GM11168 (cell line): ENCODE data around the gene ZDHHC7.
"Not testable (repeated sequence)": the region's sequence is repeated elsewhere in the genome, so short reads cannot be mapped to it uniquely, and the experiment has no call there.

Source experiments
- in situ Hi-C: fragments of 300-500 bp; cut with MboI; formaldehyde crosslinking; loops from one replicate; pipeline ENCODE4 v1.12.0; 2022; ENCODE audit warnings: low sequenced_read_pairs; ENCODE audit not compliant: unreplicated experiment

The ZDHHC7 gene

GRCh38 chr16:85010931-85011845 lies at the start of gene ZDHHC7:
Gene ZDHHC7 (minus strand): TSS chr16:85011535. CDS start chr16:84990618, 20,917 bp downstream.
- in situ Hi-C loops: no loop called here

GRCh38 chr16:85058909-85059308 lies 47.6 kb upstream of the ZDHHC7 start:
- in situ Hi-C loops: no loop called here

- in situ Hi-C loops: no loop called here
These were observed 46.6 kb upstream of the ZDHHC7 start for GRCh38 chr16:85057948-85058347.

GRCh38 chr16:85057212-85057889 lies 46.0 kb upstream of the ZDHHC7 start:
- in situ Hi-C loops: no loop called here

GRCh38 chr16:85056211-85056748 lies 44.9 kb upstream of the ZDHHC7 start:
- in situ Hi-C loops: no loop called here

- in situ Hi-C loops: no loop called here
These were observed 44.3 kb upstream of the ZDHHC7 start for GRCh38 chr16:85055493-85056210.

- in situ Hi-C loops: no loop called here
These were observed 43.7 kb upstream of the ZDHHC7 start for GRCh38 chr16:85054948-85055492.

- in situ Hi-C loops: not testable (repeated sequence)
These were observed 43.0 kb upstream of the ZDHHC7 start for GRCh38 chr16:85054321-85054720.

GRCh38 chr16:85052536-85052935 lies 41.2 kb upstream of the ZDHHC7 start:
- in situ Hi-C loops: no loop called here

- in situ Hi-C loops: no loop called here
These were observed 40.3 kb upstream of the ZDHHC7 start for GRCh38 chr16:85051683-85052082.

GRCh38 chr16:85051067-85051581 lies 39.8 kb upstream of the ZDHHC7 start:
- in situ Hi-C loops: no loop called here

- in situ Hi-C loops: no loop called here
These were observed 38.5 kb upstream of the ZDHHC7 start for GRCh38 chr16:85049706-85050305.

- in situ Hi-C loops: no loop called here
These were observed 37.7 kb upstream of the ZDHHC7 start for GRCh38 chr16:85048921-85049562.

- in situ Hi-C loops: no loop called here
These were observed 36.6 kb upstream of the ZDHHC7 start for GRCh38 chr16:85047867-85048455.

GRCh38 chr16:85046931-85047866 lies 35.9 kb upstream of the ZDHHC7 start:
- in situ Hi-C loops: no loop called here

- in situ Hi-C loops: no loop called here
These were observed 35.2 kb upstream of the ZDHHC7 start for GRCh38 chr16:85046472-85046916.

GRCh38 chr16:85045641-85046471 lies 34.5 kb upstream of the ZDHHC7 start:
- in situ Hi-C loops: no loop called here
